Stimulated activated CD4-positive, alpha-beta T cell treated with anti-CD3 and anti-CD28 coated beads, TNF-alpha, amount 100 ng/mL, for 4 hours (primary cell): Measurements from ENCODE around the gene SLC30A7.
A peak's percentile ranks its signal among the peaks of the same experiment; 100 is the strongest.

ENCODE experiments used
- DNase-seq, 3 experiments: peaks; one replicate each; pipeline ENCODE4 v3.0.0-alpha.2; 2020; ENCODE audit warnings: low read depth in 3 of 3

The SLC30A7 gene

GRCh38 chr1:100979631-100980030 is 83.7 kb downstream of the SLC30A7 start:
- no peak for DNase-seq

- DNase-seq: no peak
These were observed 86.9 kb downstream of the SLC30A7 start for GRCh38 chr1:100982793-100983192.

GRCh38 chr1:100988121-100988520 is 92.2 kb downstream of the SLC30A7 start:
- no peak for DNase-seq

GRCh38 chr1:100989306-100990077 is 93.6 kb downstream of the SLC30A7 start:
- DNase-seq: no peak

GRCh38 chr1:100995198-100995988 is 99.5 kb downstream of the SLC30A7 start:
- no peak for DNase-seq

GRCh38 chr1:100998426-100998825 is 102.5 kb downstream of the SLC30A7 start:
- DNase-seq: no peak

GRCh38 chr1:101000131-101000873 is 104.4 kb downstream of the SLC30A7 start:
- DNase-seq: no peak

GRCh38 chr1:101002551-101002950 is 106.7 kb downstream of the SLC30A7 start:
- DNase-seq: no peak

- no peak for DNase-seq
These were observed 107.2 kb downstream of the SLC30A7 start for GRCh38 chr1:101003012-101003650.

GRCh38 chr1:101004061-101004460 is 108.2 kb downstream of the SLC30A7 start:
- DNase-seq: no peak

- DNase-seq: no peak
These were observed 108.8 kb downstream of the SLC30A7 start for GRCh38 chr1:101004670-101005069.

GRCh38 chr1:101005183-101005582 is 109.3 kb downstream of the SLC30A7 start:
- no peak for DNase-seq

- DNase-seq: no peak
These were observed 110.0 kb downstream of the SLC30A7 start for GRCh38 chr1:101005871-101006270.

- DNase-seq: no peak
These were observed 110.7 kb downstream of the SLC30A7 start for GRCh38 chr1:101006553-101006952.

GRCh38 chr1:101008229-101008834 is 112.4 kb downstream of the SLC30A7 start:
- DNase-seq: no peak

GRCh38 chr1:101013776-101014175 is 117.9 kb downstream of the SLC30A7 start:
- DNase-seq: no peak

- DNase-seq: no peak
These were observed 121.6 kb downstream of the SLC30A7 start for GRCh38 chr1:101017448-101017847.

GRCh38 chr1:101022294-101022693 is 126.4 kb downstream of the SLC30A7 start:
- DNase-seq: no peak

- peak in 1 of 3 experiments; percentile 19 for DNase-seq
These were observed 129.4 kb downstream of the SLC30A7 start for GRCh38 chr1:101025283-101025656.

GRCh38 chr1:101025657-101026429 is 130.0 kb downstream of the SLC30A7 start, which contains the start of gene DPH5:
DPH5 (minus strand) TSS chr1:101025784; CDS start chr1:101025443, 341 bp downstream.
- peak; percentile 75 to 84 (median 82) for DNase-seq

GRCh38 chr1:101026430-101026788 is 130.5 kb downstream of the SLC30A7 start:
- DNase-seq: no peak
